ENCODE results near the gene RYR3.

RYR3 gene

GRCh38 chr15:33341953-33342352 is 31.2 kb downstream of the RYR3 start:
- no peak for TF ChIP-seq CTCF (conservative IDR thresholded peaks at IDR 0.05; ENCODE audit: low read length)
- DNase-seq (ENCODE audit: low read depth) = no peak
- H3K4me3 ChIP-seq (ENCODE audit: low read length) = no peak overlapping the region

GRCh38 chr15:33343275-33343674 is 32.5 kb downstream of the RYR3 start:
- no peak for TF ChIP-seq CTCF (conservative IDR thresholded peaks at IDR 0.05; ENCODE audit: low read length)
- DNase-seq (ENCODE audit: low read depth) = no peak
- no peak overlapping the region for H3K4me3 ChIP-seq (ENCODE audit: low read length)

GRCh38 chr15:33344111-33344510 is 33.3 kb downstream of the RYR3 start:
- no peak for TF ChIP-seq CTCF (conservative IDR thresholded peaks at IDR 0.05; ENCODE audit: low read length)
- no peak overlapping the region for H3K4me3 ChIP-seq (ENCODE audit: low read length)
- DNase-seq (ENCODE audit: low read depth) = no peak

- no peak for TF ChIP-seq CTCF (conservative IDR thresholded peaks at IDR 0.05; ENCODE audit: low read length)
Measured at GRCh38 chr15:33344530-33344929, 33.8 kb downstream of the RYR3 start.

GRCh38 chr15:33354411-33354810 is 43.6 kb downstream of the RYR3 start:
- no peak for DNase-seq (ENCODE audit: low read depth)
- no peak for TF ChIP-seq CTCF (conservative IDR thresholded peaks at IDR 0.05; ENCODE audit: low read length)
- no peak overlapping the region for H3K4me3 ChIP-seq (ENCODE audit: low read length)

More at GRCh38 chr15:33344530-33344929, 33.8 kb downstream of the RYR3 start:
- no peak for DNase-seq (ENCODE audit: low read depth)
- H3K4me3 ChIP-seq (ENCODE audit: low read length) = no peak overlapping the region

- no peak overlapping the region for H3K4me3 ChIP-seq (ENCODE audit: low read length)
- DNase-seq (ENCODE audit: low read depth) = no peak
- no peak for TF ChIP-seq CTCF (conservative IDR thresholded peaks at IDR 0.05; ENCODE audit: low read length)
Measured at GRCh38 chr15:33357845-33358244, 47.1 kb downstream of the RYR3 start.

GRCh38 chr15:33358306-33358705 is 47.5 kb downstream of the RYR3 start:
- no peak for TF ChIP-seq CTCF (conservative IDR thresholded peaks at IDR 0.05; ENCODE audit: low read length)
- DNase-seq (ENCODE audit: low read depth) = no peak
- H3K4me3 ChIP-seq (ENCODE audit: low read length) = no peak overlapping the region

Measured in AG10803 (cell line).